HL-60 (cell line): Measurements from ENCODE around the gene NT5DC3.
A peak's percentile ranks its signal among the peaks of the same experiment; 100 is the strongest.

Source experiments
- DNase-seq, 2 experiments: peaks; one replicate each; pipeline ENCODE4 v3.0.0-alpha.2; 2010 to 2020; ENCODE audit warnings: low read depth in 1 of 2, low spot score in 1 of 2
- H3K27ac ChIP-seq: fragments of 250-450 bp; sonication (Bioruptor Pico); replicated peaks from 2 replicates; pipeline ENCODE4 v1.5.1; 2020; ENCODE audit warnings: mild to moderate bottlenecking, moderate library complexity
- H3K27me3 ChIP-seq: fragments of 250-450 bp; sonication (Bioruptor Pico); 2 replicates; pipeline ENCODE4 v1.5.1; 2021; ENCODE audit warnings: mild to moderate bottlenecking, moderate library complexity; ENCODE audit not compliant: insufficient read depth, poor library complexity, severe bottlenecking
- H3K4me3 ChIP-seq: replicated peaks from 2 replicates; pipeline ENCODE4 v1.5.1; 2011; ENCODE audit warnings: mild to moderate bottlenecking, control low read depth, low read length; ENCODE audit not compliant: insufficient read depth
- GABPA ChIP-seq: IDR thresholded peaks from 2 replicates; pipeline ENCODE4 v1.6.1; 2012; ENCODE audit warnings: low read depth
- POLR2AphosphoS5 ChIP-seq: IDR thresholded peaks from 2 replicates; pipeline ENCODE4 v1.6.1; 2012; ENCODE audit warnings: low read depth
- REST ChIP-seq: IDR thresholded peaks from 2 replicates; pipeline ENCODE4 v1.6.1; 2012; ENCODE audit warnings: low read depth; ENCODE audit not compliant: insufficient replicate concordance
- SPI1 ChIP-seq: IDR thresholded peaks from 2 replicates; pipeline ENCODE4 v1.6.1; 2012; ENCODE audit warnings: low read depth, mild to moderate bottlenecking, borderline replicate concordance
- TF ChIP-seq, protein P1 (sequence below): IDR thresholded peaks from one replicate; pipeline ENCODE4 v1.5.1; 2011; ENCODE audit warnings: low read length, control low read depth, inconsistent platforms; ENCODE audit not compliant: insufficient read depth

Gene NT5DC3

GRCh38 chr12:103827911-103828391, 13.1 kb downstream of the NT5DC3 start:
- DNase-seq: peak in 1 of 2 experiments; percentile 34
- no peak overlapping the region for H3K4me3 ChIP-seq
- TF ChIP-seq REST (no peak), GABPA (no peak), SPI1 (no peak)
- TF ChIP-seq, protein P1, sequence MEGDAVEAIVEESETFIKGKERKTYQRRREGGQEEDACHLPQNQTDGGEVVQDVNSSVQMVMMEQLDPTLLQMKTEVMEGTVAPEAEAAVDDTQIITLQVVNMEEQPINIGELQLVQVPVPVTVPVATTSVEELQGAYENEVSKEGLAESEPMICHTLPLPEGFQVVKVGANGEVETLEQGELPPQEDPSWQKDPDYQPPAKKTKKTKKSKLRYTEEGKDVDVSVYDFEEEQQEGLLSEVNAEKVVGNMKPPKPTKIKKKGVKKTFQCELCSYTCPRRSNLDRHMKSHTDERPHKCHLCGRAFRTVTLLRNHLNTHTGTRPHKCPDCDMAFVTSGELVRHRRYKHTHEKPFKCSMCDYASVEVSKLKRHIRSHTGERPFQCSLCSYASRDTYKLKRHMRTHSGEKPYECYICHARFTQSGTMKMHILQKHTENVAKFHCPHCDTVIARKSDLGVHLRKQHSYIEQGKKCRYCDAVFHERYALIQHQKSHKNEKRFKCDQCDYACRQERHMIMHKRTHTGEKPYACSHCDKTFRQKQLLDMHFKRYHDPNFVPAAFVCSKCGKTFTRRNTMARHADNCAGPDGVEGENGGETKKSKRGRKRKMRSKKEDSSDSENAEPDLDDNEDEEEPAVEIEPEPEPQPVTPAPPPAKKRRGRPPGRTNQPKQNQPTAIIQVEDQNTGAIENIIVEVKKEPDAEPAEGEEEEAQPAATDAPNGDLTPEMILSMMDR: no peak
- H3K27ac ChIP-seq: peak overlapping the region; percentile 45
- no peaks in the 10 kb centered on the region for H3K27me3 ChIP-seq

DNA sequence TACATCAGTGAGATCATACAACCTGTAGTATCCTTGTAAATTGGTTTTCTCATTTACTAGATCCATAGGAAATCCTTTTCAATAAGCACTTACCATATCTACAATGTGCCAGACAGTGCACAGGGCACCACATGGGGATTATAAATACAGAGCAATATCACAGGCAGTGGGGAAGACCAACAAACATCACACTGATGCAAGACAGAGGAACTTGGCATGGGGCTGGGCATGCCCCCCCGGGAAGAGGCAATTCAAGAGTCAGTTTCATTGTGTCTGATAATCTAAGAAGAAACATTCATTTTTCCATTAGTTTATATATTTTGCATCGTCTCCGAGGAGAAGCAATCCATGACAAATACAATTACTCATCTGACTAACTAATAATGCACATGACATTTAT, 16.2 kb downstream of the NT5DC3 start:
- TF ChIP-seq, protein P1: no peak
- TF ChIP-seq SPI1 (no peak; the same call in 1 of the 2 replicates), GABPA (no peak), POLR2AphosphoS5 (no peak), REST (no peak)
- no peaks in the 10 kb centered on the region for H3K27me3 ChIP-seq
- H3K27ac ChIP-seq: no peak overlapping the region
- H3K4me3 ChIP-seq: no peak overlapping the region
- DNase-seq: no peak

- Histone ChIP-seq H3K27ac (no peak overlapping the region), H3K4me3 (no peak overlapping the region), H3K27me3 (no peaks in the 10 kb centered on the region)
- TF ChIP-seq REST: no peak
- no peak for TF ChIP-seq SPI1
- no peak for TF ChIP-seq POLR2AphosphoS5
- TF ChIP-seq, protein P1: no peak
- TF ChIP-seq GABPA: no peak
- no peak for DNase-seq
Observed at GRCh38 chr12:103824290-103824689, 16.7 kb downstream of the NT5DC3 start.
